GM18517 (cell line): ENCODE measurements around the gene IL17RD.

Experiments used
- ATAC-seq: cut with Tn5 transposase; IDR thresholded peaks from one replicate; pipeline ENCODE4 v1.9.1; 2021; ENCODE audit warnings: mild to moderate bottlenecking, moderate library complexity; ENCODE audit not compliant: unreplicated experiment

The IL17RD gene

DNA sequence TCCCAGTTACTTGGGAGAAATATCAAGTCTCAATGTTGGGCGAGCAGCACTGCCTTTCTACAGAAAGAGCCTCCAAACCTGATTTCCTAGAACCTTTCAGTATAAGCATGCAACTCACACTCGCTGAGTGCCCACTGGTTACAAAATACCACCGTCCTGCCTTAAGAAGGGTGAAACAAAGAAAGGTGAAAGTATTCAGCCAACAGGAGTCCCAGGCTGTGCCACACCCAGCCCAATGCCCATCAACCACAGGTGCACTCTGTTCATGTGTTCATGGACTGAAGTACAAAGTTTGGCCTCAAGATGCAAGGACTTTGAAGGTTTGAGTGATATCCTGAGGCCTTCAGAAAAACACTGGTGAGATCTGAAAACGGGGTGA is 34.0 kb downstream of the IL17RD start:
- no peak for ATAC-seq

DNA sequence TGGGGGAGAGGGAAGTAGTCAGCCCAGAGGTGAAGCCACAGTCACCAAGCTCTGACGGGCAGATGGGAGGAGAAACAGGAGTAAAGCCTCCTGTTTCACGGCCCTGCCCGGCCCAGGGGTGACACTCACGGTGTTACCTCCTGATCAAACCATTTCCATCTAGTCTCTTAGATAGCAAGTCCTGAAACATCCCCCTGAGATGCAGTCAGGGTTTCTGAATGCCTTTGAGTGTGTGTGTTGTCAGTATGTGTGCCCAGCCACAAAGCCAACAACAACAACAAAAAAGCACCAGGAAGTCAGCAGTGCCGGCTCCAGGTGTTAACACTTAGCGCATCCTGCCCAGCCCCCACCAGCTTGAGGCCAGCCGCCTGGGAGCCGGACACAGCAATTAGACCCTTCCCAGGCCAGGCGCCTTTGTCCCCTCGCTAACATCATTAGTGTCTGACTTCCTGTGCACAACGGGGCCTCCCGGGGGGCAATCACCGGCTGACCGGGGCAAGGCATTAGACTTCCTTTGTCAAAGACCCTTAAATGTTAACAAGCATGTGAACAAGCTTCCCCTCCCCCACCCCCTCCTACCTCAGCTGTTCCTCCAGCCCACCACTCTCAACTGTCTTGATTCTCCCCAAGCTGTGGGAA is 34.5 kb downstream of the IL17RD start:
- no peak for ATAC-seq

DNA sequence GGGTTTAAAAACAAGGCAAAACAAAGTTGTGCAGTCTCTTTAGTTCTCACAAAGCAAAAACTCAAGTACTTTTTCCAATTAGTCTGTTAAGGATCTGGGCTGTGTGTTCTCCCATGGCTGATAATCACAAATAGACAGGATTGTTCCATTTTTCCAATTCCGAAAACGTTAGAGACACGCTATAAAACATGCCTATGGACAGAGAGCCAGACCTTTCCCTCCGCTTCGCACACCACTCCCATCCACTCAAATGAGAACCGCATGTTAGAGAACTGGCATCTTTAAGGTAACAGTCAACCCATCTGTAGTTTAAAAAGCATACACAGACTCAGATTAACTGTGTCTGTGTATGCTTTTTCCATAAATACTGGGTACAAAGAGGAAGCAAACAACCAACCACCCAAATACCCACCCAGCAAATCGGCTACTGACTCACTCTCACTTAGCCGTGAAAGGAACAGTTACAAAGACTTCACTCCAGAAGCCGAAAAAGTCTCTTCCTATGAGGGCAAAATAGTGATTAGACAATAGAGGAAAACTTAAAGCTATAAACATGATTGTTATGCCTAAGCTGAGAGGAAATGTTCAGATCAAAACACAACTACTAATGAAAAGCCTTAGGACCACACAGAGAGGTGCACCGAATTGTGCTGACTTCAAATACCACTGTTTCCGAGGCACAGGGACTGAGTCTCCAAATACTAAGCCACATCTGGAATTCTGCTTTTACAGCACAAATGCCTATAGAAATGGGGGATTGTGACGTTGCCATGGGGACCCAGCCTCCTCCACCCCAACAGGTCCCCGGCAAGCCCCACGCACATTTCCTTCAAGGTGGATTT is 36.1 kb downstream of the IL17RD start:
- ATAC-seq, result no peak

DNA sequence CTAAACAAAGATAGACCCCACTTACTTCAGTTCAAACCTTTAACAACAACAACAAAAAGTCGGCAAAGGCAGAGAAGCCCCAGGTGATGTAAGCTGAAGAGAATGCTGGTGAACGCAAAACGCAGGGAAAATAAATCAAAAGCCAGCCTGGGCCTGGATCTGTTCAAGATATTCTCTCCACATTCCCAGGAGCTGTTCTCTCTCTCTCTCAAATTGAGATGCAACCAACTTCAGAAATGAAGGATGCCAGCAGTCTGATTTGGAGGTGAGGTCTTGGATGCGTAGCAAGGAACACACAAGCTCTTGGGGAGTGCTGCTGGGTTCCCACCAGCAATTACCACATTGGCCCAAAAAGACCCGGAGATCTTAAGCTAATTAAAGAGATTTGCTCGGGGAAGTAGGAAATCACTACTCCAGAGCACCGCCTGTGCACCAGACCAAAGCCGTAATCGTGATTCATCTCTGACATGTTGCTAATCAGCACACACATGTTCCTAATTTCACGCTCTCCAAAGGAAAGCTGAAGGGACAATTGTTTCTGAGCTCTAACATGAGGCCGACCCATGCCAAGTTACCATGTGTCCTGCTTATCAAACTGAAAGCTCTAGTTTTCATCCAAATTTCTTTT is 37.1 kb downstream of the IL17RD start:
- ATAC-seq, result no peak

DNA sequence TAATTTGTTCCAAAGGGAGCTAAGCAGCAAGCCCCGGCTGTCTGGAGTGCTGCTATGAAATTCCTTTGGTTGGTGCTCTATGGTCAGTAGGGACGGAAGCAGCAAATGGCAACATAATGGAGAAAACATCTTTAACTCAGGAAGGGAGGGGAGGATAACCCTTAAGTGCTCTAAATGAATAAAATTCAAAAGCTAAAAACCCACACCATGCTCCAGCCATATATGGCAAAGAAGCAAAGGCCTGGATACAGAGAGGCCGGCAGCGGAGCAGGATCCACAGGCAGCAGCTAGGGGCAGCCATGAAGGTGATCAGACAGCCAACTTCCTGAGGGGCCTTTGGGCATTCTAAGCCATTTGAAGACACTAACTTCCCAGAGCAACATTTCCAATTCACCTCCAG is 38.9 kb downstream of the IL17RD start:
- no peak for ATAC-seq

DNA sequence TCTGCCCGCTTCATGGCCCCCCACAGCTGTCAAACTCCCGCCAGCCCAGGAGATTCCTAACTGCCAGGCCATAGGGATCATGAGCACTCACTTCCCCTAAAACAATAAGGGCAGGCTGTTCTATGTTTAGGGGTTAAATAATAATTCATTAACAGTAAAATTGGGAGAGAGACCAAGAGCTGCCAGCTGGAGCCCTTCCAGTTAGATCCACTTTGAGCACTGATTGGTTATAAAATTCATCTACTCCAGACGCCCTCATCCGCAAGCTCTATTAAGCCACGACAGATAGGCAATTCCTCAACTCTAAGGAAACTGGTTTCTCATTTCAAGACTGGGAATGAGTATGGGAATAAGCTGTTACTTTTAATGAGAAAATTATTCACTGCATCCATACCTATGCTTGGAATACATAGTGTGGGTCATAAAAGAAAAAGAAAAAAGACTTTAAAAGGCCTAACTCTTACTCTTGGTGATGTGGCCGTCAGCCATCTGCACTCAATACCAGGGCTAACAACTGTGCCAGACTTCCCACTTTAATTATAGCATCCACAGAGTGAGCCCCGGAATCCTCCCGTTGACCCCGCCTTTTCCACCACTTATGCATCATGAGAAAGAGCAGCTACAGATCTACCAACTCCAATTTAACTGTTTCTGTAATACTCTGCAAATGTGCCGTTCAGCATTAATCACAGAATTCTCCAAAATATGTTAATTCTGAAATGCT is 44.5 kb downstream of the IL17RD start:
- no peak for ATAC-seq

DNA sequence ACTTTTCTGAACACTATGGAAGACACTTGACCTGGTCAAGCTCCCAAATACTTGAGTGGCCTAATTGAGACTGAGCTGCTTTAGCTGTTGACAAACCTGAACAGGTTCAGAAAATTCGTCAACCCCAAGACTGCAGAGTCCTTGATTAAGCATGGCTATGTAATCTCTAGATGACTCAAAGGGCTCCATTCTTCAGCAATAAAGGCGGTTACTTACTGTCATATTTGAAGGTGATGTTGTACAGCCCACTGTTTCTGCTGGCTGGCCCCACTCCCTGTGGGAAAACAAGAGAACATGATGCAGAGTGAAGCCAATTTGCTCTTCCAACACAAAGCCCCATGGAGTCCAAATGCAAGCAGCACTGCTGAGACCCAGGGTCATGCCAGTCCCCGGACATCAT is 45.1 kb downstream of the IL17RD start:
- no peak for ATAC-seq

DNA sequence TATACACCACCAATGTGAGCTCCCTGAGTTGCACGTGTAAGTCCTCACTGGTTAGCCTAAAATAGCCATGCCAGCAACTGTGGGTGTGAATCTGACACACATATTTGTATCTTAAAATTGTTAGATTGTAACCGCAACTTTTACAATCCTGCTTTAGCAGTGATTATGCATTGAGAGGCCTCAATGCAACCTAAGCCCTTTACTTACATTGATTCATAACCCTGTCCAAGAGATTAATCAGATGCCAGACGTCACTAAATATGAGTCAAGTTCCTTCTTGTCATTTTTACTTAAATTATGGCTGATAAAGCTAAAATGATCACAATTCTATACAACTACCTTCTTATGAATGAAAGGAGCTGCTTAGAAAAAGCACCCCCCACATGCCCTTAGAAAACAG is 46.9 kb downstream of the IL17RD start:
- ATAC-seq, result no peak

DNA sequence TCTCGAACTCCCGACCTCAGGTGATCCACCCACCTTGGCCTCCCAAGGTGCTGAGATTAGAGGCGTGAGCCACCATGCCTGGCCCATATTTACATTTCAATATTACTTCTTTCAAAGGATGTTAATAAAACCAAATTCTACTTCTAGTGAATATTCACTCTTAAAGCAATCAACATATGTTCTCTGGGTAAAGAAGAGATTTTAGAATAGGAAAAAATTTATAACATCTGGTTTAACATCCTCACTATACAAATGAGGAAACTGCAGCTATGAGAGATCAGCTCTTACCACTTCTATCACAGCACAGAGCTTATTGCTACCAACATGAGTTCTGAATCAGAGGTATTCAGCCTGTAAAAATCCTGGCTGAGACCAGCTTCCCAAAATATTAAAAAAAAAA is 48.7 kb downstream of the IL17RD start:
- no peak for ATAC-seq

DNA sequence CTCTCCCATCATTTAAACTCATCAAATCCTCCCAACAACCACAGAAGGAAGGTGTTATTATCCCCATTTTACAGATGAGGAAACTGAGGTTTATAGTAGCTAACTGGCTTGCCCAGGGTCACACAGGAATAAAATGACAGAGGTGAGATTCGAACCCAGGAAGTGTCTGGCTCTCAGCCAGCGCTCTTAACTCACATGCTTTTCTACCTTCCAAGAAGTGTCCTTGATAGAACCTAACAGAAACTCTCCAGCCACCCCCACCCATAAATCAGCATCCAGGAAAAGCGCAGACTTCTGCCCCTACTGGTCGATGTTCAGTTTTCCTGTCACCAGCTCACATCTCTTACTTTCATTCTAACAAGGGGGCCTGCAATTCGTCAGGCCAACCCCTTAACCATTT is 52.9 kb downstream of the IL17RD start:
- ATAC-seq, result no peak

DNA sequence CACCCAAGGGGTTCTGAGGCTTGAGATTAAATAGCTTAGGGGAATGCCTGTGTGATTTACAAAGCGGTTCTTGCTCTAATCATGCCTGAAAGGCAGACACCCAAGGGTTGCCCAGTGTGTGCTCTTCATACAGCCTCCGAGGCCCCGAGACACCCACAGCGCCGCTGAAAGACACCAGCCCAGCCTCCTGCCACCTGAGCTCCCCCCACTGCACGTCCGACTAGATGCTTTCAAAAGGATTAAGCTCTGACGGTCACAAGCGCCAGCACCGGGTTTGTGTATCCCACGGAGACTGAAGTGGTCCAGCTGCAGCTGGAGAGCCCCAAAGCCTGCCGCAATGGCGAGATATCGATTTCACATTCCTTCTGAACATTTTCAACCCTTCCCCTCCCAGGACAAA is 54.4 kb downstream of the IL17RD start:
- ATAC-seq, result no peak

DNA sequence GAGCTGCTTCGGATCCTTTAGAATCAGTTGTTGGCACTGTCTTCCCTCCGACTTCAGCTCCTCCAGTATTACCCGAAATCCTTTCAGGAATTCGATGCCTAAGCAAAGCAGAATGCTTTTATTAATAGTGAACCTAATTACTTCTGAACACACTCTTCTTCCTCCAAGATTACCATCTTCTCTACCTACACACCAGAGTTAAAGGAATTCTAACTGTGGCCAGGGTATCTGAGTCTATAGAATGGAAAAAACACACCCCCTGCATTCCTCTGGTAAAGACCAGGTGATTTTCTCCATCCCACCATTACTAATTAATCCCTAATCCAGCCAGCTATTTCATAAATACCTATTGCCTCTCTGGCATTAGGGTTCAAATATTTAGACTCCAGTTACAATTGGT is 54.9 kb downstream of the IL17RD start:
- no peak for ATAC-seq

DNA sequence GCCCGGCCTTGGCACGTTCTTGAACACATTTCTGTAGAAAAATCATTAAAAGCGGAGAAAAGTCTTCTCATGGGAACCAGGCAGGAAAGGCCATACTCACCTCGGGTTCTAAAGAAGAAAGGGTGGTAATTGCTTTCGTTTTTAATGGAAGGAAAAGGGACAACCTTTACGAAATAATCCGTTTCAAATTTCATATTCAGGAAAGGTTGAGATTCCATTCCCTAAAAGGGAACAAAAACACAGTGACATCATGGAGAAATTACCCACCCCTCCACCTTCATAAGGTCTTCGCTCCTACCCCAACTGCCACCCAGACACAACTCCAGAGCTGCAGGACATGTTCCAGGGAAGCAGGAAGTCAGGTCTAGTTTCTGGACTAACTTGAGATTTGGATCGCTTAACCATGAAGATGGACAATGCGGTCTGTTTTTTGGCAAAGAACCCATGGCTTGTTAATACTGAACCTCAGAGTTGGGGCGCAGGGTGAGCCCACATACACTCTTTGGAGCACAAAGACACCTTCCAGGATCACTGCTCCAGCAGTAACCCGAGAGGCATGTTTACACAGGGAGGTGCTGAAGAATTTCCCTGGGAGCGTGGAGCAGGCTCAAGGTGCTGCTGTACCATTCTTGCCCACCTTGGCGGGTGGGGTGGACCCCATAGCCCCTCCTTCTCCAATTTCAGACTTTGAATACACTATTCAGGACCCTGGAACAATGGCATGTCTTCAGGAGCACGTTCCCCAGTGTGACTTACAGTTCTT is 55.5 kb downstream of the IL17RD start:
- no peak for ATAC-seq

DNA sequence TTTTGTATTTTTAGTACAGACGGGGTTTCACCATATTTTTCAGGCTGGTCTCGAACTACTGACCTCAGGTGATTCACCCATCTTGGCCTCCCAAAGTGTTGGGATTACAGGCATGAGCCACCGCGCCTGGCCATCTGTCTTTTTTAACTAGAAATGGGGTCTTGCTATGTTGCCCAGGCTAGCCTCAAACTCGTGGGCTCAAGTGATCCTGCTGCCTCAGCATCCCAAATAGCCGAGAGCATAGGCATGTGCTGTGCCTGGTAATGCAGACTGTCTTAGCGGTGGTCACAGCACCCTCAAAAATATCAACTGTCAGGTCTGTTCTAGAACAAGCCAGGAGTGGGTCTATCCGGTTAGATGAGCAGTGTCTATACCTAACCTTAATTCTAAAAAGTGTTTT is 56.5 kb downstream of the IL17RD start:
- ATAC-seq, result no peak

DNA sequence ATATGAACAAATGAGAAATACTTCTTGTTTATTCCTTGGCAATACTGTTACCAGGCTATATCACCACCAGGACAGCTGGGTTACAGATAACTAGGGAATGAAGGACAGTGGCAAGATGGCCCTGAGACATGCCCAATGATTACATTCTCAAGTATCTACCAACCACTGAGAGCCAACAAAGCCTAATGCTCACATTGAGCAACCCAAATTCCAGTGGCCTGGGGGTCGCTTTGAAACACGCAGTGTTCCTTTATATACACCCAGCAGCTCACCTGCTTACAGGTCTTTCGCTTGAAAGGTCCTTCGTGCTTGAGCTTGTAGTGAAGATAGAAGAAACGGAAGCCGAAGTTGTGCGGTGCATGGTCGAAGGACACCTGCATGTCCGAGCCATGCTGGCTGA is 59.6 kb downstream of the IL17RD start:
- no peak for ATAC-seq

DNA sequence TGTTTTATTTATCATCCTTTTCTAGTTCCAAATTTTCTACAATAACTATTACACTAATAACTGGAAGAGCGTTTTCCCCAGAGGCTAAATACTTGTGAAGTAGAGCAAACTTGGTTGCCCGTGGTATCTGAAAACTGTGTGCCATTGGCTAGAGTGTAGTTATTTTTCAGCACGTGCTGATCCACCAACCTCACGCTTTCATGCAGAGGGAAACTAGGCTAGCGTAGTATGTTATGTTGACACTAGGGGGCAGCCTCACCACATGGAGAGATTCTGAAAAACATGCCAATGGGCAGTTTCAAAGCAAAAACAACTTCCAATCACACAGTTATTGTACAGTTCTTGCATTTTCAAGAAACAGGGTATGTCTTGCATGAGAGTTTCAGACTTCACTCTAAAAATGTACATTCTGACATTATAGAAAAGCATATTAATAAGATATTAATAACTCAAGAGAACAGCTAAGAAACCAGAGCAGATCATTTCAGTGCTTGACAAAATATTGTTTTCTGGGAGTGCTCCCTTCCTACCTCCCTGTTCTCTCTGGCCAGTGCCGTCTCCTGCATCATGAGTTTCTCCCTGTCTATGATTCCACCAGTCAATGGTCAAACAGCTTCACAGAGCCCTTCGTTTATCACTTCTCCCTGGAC is 65.0 kb downstream of the IL17RD start:
- no peak for ATAC-seq

DNA sequence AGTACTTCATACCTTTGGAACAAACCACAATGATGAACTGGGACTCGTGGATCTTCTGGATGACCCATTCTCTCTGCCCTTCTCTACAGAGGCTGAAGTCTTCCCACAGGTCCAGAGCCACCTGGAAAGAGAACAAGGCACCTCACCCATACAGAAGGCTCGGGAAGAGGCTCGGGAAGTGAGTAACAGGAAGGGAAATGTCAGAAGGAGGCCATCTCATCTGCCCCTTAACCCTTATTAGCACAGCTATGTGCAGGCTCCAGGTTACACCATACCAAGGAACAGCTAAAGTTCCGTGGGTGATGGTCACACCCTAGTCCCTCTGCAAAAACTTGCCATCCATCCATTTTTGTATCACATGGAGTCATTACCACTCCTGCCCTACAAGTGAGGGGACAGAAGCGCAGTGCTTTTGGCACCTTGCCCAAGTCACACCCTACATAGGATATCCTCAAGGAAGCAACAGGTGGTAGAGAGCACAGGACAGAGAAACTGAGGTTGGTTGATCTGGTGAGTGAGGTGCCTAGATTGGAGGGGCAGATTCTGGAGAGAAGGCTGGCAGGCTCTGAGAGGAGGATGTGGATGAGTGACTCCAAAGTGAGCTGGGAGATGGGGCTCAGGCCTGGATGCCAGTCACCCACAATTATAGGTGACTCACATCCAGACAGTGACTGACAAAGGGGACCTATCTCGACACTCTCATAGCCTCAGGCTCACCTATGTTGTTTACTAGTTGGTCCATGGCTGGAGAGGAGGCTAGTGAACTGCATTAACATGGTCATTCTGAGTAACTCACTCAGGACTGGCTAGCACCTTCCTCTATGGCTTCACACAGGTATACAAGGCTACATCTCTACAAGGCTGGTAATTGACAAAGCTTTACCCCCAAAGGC is 66.5 kb downstream of the IL17RD start:
- no peak for ATAC-seq

DNA sequence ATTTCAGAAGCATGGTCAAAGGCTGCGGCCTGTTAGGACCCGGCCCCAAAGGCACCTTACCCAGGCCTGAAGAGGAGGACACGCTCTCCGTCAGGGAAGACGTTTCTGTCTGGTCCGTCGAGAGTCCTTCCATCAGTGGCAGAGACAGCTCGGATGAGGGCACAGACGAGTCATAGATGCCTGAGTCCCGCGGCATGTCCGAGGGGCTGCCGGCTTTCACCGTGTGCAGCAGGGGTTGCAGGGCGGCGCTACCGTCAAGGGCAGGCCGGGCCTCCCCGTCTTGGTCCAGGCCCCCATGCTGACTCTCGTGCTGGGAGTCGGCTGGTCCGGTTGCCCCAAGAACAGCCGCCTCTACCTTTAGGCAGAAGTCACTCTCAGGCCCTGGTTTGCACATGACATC is 67.6 kb downstream of the IL17RD start:
- ATAC-seq, result no peak

DNA sequence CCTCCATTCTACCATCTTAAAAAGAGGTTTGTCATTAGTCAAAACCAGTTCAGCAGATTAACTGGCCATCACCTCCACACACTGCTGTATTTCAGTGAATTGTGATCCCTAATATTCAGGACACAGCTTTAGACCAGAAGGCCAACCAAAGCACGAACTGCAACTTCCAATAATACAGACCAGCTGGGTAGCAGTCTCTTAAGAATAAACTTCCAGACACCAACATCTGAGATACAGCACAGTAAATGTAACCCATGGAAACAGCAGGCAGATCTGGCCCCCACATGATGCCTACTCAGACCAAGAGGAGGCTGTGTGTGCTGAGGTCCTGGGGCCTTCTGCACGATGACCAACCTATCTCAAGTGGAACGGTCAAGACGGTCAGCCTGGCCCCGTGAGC is 69.8 kb downstream of the IL17RD start:
- ATAC-seq, result no peak
